ENCODE results near the gene GLIPR1. TPM values are rescaled to one million over a fixed set of nuclear protein-coding genes. Genes with fewer than 3 reads are reported as not detected.
A peak's percentile ranks its signal among the peaks of the same experiment; 100 is the strongest.

GLIPR1 gene
- total and polyA plus RNA-seq, 4 donors: 3.7 to 33.8 (median 19.8) TPM

- no peaks in the 10 kb centered on the region for H3K27me3 ChIP-seq (ENCODE audit: control insufficient read depth in 3 of 3, insufficient read depth in 3 of 3, low read length in 2 of 3)
- no peaks in the 10 kb centered on the region for H3K36me3 ChIP-seq (ENCODE audit: control insufficient read depth in 4 of 4, insufficient read depth in 4 of 4, low read length in 4 of 4)
- no peak overlapping the region for H3K9ac ChIP-seq (ENCODE audit: insufficient read depth in 1 of 2, low read length in 2 of 2)
- DNase-seq (no peak), ATAC-seq (ENCODE audit: insufficient read depth, low FRiP score) (peak; percentile 58)
- no peaks in the 10 kb centered on the region for H3K4me1 ChIP-seq (ENCODE audit: control insufficient read depth in 5 of 5, insufficient read depth in 5 of 5, low read length in 5 of 5)
- H3K9me3 ChIP-seq (ENCODE audit: control insufficient read depth in 4 of 4, insufficient read depth in 3 of 4, low read length in 3 of 4): no peaks in the 10 kb centered on the region
- WGBS, 2 donors: 57 to 71% methylated on average over 6 of the region's 6 CpGs
- no peak overlapping the region for H3K27ac ChIP-seq (ENCODE audit: low read depth in 1 of 2, low read length in 1 of 2)
- H3K4me3 ChIP-seq: no peak overlapping the region
- no peak for TF ChIP-seq CTCF (IDR thresholded peaks at IDR 0.05; ENCODE audit: control extremely low read depth, extremely low read depth)
These were observed 8.4 kb upstream of the GLIPR1 start for GRCh38 chr12:75471902-75472890.

- Histone ChIP-seq H3K9ac (ENCODE audit: insufficient read depth in 1 of 2, low read length in 2 of 2) (no peak overlapping the region), H3K4me3 (no peak overlapping the region), H3K27me3 (ENCODE audit: control insufficient read depth in 3 of 3, insufficient read depth in 3 of 3, low read length in 2 of 3) (no peaks in the 10 kb centered on the region), H3K36me3 (ENCODE audit: control insufficient read depth in 4 of 4, insufficient read depth in 4 of 4, low read length in 4 of 4) (no peaks in the 10 kb centered on the region), H3K27ac (ENCODE audit: low read depth in 1 of 2, low read length in 1 of 2) (no peak overlapping the region), H3K4me1 (ENCODE audit: control insufficient read depth in 5 of 5, insufficient read depth in 5 of 5, low read length in 5 of 5) (peaks cover 0 to 2% (median 0%) of the 10 kb centered on the region in 5 donors), H3K9me3 (ENCODE audit: control insufficient read depth in 4 of 4, insufficient read depth in 3 of 4, low read length in 3 of 4) (no peaks in the 10 kb centered on the region)
- 65 to 71% methylated on average over 2 of the region's 2 CpGs for WGBS, 2 donors
- ATAC-seq (ENCODE audit: insufficient read depth, low FRiP score): no peak
- no peak for TF ChIP-seq CTCF (IDR thresholded peaks at IDR 0.05; ENCODE audit: control extremely low read depth, extremely low read depth)
- no peak for DNase-seq
These were observed 6.4 kb upstream of the GLIPR1 start for GRCh38 chr12:75474116-75474515.

GRCh38 chr12:75476071-75476470 lies 4.5 kb upstream of the GLIPR1 start:
- DNase-seq: no peak
- no peaks in the 10 kb centered on the region for H3K27me3 ChIP-seq (ENCODE audit: control insufficient read depth in 3 of 3, insufficient read depth in 3 of 3, low read length in 2 of 3)
- no peaks in the 10 kb centered on the region for H3K36me3 ChIP-seq (ENCODE audit: control insufficient read depth in 4 of 4, insufficient read depth in 4 of 4, low read length in 4 of 4)
- TF ChIP-seq CTCF (IDR thresholded peaks at IDR 0.05; ENCODE audit: control extremely low read depth, extremely low read depth): no peak
- no peaks in the 10 kb centered on the region for H3K9me3 ChIP-seq (ENCODE audit: control insufficient read depth in 4 of 4, insufficient read depth in 3 of 4, low read length in 3 of 4)
- H3K9ac ChIP-seq (ENCODE audit: insufficient read depth in 1 of 2, low read length in 2 of 2): no peak overlapping the region
- ATAC-seq (ENCODE audit: insufficient read depth, low FRiP score): no peak
- peaks cover 0 to 4% (median 2%) of the 10 kb centered on the region in 5 donors for H3K4me1 ChIP-seq (ENCODE audit: control insufficient read depth in 5 of 5, insufficient read depth in 5 of 5, low read length in 5 of 5)
- H3K4me3 ChIP-seq: no peak overlapping the region
- H3K27ac ChIP-seq (ENCODE audit: low read depth in 1 of 2, low read length in 1 of 2): no peak overlapping the region
- WGBS, 2 donors: 92 to 94% methylated on average over 1 of the region's 1 CpG

All from lung (tissue), 12 donors.